ENCODE measurements around the gene SEC24B. TPM values are rescaled to one million over a fixed set of nuclear protein-coding genes. Genes with fewer than 3 reads are reported as not detected.
A peak's percentile ranks its signal among the peaks of the same experiment; 100 is the strongest.
"Not testable (repeated sequence)": the region's sequence is repeated elsewhere in the genome, so short reads cannot be mapped to it uniquely, and the experiment has no call there.

SEC24B gene
- total RNA-seq, 1 donor from 2014 or later = 27.9 TPM

- no peak for DNase-seq (ENCODE audit: low read depth)
These were observed 1.4 kb upstream of the SEC24B start for GRCh38 chr4:109432203-109432602.

- peak; percentile 40 for DNase-seq (ENCODE audit: low read depth)
These were observed 919 bp upstream of the SEC24B start for GRCh38 chr4:109432696-109433095.

GRCh38 chr4:109434007-109434971, 674 bp downstream of the SEC24B start:
- DNase-seq (ENCODE audit: low read depth) = peak; percentile 30

DNA sequence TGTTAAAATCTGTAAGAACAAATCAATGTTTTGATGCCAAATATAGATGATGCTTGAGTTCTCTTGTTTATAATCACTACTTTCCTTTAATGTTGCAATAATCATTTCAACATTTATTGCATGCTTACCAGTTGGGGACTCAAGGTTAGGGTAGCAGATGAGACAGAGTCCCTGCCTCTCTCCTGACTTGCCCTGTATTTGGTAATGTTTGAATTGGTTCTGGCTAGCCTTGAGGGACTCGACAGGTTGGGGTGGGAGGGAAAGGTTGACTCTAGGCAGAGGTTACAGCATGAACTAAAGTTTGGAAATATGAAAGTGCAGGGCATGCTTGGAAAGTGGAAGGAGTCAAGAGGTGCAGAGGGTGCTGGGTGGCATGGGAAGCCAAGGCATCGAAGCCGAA, 2.0 kb downstream of the SEC24B start:
- no peak for DNase-seq (ENCODE audit: low read depth)

- DNase-seq (ENCODE audit: low read depth) = no peak
These were observed 2.9 kb downstream of the SEC24B start for GRCh38 chr4:109436504-109436903.

- DNase-seq (ENCODE audit: low read depth) = no peak
These were observed 7.3 kb downstream of the SEC24B start for GRCh38 chr4:109440948-109441347.

DNA sequence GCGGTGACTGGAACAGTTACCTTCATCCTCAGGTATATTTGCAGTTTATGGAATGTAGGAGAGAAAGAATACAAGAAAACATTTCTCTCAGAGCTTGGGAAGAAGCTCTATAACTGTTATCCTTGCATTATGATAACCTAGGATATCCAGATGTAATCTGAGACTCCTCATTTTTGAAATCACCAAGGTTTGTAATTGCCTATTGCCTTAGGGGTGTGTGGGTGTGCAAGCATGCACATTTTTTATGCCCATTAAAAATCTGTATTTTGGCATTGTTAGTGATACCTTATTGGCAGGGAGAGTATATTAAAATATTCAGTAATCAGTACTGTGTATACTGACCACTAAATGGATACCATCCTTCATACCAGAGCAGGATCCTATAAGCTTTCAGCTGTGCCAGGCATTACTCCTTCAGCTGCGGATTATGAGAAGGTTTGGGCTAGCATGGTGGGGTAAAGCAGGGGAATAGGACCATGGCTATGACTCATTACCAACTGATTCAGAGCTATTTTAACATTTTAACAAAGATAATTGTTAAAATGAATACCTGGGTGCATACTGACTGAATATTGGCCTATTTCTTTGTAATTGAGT, 8.3 kb downstream of the SEC24B start:
- DNase-seq (ENCODE audit: low read depth) = no peak

DNA sequence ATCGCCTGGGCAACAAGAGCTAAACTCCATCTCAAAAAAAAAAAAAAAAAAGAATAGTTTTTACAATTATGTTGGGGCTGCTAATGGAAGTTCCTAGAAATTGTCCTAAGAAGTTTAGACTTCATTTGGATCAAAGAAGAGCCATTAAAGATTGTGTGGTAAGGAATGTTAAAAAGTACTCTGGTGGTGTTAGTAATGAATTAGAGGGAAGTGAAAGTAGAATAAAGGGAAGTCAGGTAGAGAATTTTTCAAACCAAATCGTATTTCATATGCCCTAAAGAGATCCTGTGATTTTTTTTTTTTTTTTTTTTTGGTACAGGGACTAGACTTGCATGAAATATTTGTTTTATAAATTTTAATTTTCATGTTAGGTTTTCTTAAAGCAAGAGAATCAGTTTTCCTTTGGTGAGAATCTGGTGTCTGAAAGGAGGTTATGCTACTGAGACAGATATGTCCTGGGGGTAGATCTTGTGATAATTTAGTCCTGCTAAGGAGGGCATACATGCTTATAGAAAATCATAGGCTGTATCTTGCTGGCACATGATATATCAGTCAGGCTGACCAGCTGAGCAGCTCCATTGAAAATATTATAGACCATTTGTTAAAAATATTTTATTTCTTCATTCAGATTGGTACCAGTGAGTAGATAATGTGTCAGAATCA, 10.7 kb downstream of the SEC24B start:
- DNase-seq (ENCODE audit: low read depth) = no peak

DNA sequence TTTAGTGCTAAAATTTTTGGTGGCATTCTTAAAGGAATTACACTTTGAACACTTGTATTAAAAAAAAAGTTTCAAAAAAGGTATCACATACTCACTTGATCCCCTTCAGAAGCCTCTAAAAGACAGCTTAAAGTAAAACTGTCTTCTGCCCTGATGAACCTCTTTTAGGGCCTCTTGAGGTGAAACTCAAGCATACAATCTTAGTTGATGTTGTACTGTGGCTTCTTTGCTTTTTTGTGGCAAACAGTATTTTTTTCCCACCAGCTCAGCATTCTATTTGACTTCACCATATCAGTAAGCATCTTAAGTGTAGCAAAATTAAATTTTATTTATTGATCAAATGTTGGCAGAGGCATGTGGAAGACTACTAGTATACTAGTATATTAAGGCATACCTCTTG, 13.7 kb downstream of the SEC24B start:
- DNase-seq (ENCODE audit: low read depth) = no peak

GRCh38 chr4:109451544-109452273, 18.1 kb downstream of the SEC24B start:
- DNase-seq (ENCODE audit: low read depth) = no peak

DNA sequence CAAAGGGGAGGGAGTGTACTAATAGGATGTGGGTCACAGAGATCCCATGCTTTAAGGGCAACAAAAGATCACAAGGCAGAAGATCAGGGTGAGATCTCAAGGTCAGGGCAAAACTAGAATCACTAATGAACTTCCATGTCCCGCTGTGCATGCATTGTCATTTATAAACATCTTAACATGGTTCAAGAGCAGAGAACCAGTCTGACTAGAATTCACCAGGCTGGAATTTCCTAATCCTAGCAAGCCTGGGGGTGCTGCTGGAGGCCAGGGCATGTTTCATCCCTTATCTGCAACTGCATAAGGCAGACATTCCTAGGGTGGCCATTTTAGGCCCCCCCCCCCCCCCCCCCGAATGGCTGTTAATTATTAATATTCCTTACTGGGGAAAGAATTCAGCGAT, 19.5 kb downstream of the SEC24B start:
- not testable (repeated sequence) for DNase-seq (ENCODE audit: low read depth)

GRCh38 chr4:109462297-109462696, 28.7 kb downstream of the SEC24B start:
- DNase-seq (ENCODE audit: low read depth) = no peak

- DNase-seq (ENCODE audit: low read depth) = no peak
These were observed 29.2 kb downstream of the SEC24B start for GRCh38 chr4:109462802-109463201.

DNA sequence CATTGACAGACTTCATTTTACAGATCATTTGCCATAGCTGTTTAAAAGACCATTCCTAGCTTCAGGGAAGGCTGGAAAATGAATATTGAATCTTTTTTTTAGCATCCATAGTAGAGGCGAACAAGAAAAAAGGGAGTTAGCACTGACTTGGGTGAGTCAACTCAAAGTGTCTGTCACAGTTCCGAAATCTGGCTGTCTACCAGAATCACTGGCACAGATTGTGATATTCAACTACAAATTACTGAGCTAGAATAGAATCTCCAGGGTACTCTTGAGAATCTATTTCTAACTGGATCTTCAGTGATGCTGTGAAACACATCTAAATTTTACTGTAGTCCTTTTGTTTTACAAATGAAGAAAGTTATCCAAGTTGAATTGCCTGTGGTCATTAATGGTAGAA, 31.5 kb downstream of the SEC24B start:
- DNase-seq (ENCODE audit: low read depth) = peak; percentile 24

DNA sequence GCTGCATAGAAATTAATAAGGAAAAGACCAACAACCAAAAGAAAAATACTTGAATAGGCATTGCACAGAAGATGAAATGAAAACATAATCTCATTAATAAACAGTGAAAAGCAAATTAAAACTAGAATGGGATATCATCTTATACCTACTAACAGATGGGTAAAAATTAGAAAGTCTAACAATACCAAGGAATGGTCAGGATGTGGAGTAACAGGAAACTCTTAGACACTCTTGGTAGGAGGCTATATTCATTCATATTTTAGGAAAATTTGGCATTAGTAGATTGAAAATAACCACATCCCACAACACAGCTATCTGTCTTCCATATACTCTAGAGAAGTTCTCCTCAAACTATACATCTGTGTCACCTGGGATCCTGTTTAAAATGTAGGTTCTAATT, 36.3 kb downstream of the SEC24B start:
- no peak for DNase-seq (ENCODE audit: low read depth)

DNA sequence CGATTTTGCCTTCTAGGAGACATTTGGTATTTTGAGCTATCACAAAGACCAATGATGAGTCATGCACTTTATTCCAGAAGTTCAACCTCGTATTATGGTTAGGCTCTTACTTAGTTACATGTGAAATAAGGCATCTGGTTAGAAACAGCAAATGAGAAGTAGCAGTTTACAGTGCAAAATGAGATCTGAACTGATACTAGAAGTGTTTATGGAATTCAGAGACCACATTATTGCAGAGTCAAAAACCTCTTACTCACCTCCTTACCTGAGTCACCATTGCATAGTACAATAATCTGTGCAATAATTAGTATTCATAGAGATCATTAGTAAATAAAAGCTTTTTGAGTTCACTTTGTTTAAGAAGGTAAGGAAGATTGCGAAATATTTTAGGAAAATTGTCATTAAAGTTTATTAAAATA, 38.7 kb downstream of the SEC24B start:
- peak; percentile 51 for DNase-seq (ENCODE audit: low read depth)

DNA sequence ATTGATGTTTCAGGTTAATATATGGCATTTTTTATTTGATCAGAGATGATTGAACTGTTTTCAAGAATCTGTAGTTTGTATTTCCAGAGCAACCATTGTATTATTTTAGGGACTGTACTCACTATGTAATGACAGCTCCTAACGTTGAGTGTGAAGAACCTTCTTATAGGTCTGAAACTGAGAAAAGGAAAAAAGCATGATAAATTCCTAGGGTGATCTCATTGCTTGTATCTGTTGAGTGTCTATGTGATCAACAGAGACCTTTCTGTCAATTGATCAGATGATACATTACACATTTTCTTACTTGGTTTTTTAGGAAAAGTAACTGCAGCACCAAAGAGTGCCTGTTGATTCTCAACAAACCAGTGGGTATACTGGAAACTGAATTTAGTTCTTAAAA, 40.2 kb downstream of the SEC24B start:
- no peak for DNase-seq (ENCODE audit: low read depth)

- DNase-seq (ENCODE audit: low read depth) = no peak
These were observed 52.4 kb downstream of the SEC24B start for GRCh38 chr4:109486007-109486406.

DNA sequence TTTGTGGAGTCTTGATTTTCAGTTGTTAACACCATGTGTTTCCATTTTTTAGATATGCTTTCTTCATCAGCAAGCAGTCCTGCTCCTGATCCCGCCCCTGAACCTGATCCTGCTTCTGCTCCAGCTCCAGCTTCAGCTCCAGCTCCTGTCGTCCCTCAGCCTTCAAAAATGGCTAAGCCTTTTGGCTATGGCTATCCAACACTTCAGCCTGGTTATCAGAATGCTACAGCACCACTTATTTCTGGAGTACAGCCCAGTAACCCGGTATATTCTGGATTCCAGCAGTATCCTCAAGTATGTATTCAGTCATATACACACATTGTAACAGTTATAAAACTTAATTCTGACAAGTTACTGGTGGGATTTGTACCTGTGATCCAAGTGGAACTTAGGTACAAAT, 60.9 kb downstream of the SEC24B start:
- no peak for DNase-seq (ENCODE audit: low read depth)

GRCh38 chr4:109495514-109495913, 61.9 kb downstream of the SEC24B start:
- no peak for DNase-seq (ENCODE audit: low read depth)

- no peak for DNase-seq (ENCODE audit: low read depth)
These were observed 63.3 kb downstream of the SEC24B start for GRCh38 chr4:109496875-109497274.
